LHCN-M2 (cell line): Measurements from ENCODE around the gene TEKT3. TPM values are rescaled to one million over a fixed set of nuclear protein-coding genes. Genes with fewer than 3 reads are reported as not detected.

ENCODE experiments used
- DNase-seq: peaks from one replicate; pipeline ENCODE4 v3.0.0-alpha.2; 2012; ENCODE audit warnings: low read depth
- total RNA-seq: library from RNA; depleted of rRNA; stranded (reverse); fragments of >200 nt; gene quantifications from 2 replicates; pipeline ENCODE4 v1.2.3, GENCODE V29; 2014

The TEKT3 gene
- total RNA-seq, 1 experiment from 2014 or later = not detected

DNA sequence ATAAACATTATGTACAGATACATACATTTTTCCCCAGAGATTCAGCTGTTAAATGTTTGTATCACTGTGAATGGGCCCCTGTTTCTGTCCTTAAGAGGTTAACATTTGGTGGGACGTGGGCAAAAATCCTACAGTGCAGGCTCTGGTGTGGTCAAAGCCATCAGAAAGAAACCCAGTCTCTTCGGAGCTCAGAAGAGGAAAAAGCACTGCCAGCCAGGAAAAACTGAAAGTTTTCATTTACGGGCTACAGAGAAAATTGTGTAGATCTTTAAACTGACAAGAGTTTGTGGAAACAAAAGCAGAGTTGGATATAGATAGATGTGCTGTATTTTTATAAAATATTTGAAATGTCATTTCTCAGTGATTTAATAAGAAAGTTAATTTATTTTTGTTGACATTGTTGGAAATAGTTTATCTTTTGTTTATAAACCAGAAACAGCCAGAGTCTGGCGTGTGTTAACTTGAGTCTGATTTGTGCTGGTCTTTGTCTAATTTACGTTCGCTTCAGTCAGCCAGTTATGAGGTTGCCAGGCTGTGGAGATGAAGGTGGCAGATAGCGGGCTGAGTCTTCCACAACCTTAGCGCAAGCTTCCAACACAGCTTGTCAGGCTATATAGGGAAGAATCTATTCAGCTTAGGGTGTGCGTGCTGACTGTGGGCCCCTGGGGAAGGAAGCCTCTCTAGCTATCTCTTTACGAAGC lies 9.5 kb upstream of the TEKT3 start:
- no peak for DNase-seq

DNA sequence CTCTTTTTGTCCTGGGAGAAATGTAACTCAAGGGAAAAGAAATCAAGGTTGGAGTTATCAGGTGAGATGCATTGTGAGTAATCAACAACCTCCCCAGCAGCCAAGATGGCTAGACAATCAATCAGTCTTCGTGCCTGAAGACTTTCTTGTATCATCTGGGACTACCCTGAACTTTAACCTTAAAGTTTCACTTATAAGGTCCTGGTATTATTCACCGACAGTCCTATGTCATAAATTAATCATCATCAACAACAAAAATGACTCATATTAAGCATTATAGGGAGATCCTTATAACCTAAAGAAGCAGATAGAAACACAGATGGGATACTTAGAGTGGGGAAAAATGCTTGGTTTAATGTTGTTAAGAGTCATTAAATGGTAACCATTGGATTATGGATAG lies 7.7 kb upstream of the TEKT3 start:
- DNase-seq = no peak

DNA sequence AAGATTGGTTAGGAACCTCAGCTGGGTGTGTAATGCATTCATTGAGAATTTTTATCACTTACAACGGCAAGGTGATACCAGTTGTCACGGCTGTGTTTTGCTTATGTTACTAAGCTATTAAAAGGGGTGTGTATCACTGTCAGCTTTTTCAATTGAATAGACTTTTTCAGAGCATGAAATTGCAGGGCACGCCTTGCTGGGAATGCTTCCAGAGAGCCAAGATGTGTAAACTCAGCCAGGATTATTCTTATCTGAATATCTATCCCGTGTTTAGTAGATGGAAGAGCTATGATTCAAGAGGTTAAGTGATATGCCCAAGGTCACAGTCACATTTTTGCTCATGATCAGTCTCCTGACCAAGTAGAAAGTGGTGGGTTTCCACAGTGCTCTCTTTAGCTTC lies 6.6 kb upstream of the TEKT3 start:
- no peak for DNase-seq

DNA sequence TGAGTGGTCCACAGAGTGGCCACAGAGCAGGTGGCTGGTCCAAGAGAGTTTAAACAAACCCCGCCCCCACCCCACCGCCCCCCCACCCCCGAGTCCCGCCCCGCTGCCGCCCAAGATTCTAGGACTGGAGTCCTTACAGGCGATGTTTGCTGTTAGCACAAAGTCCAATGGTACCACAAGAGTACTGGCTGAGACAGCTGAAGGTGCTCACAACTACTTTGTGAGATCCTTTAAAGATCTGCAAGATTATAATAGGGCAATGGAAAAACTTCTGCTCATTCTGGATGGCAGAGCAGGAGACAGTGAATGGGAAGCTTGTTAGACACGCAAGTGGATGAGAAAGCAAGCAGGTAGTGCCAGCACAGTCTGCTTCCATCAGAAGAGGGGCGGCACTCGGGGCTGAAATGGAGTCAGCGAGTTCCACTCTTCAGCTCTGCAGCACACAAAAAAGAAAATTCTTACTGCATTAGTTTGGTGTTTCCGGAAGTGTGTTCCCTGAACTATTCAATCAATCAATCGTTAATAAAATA lies 4.7 kb upstream of the TEKT3 start:
- DNase-seq = no peak

DNA sequence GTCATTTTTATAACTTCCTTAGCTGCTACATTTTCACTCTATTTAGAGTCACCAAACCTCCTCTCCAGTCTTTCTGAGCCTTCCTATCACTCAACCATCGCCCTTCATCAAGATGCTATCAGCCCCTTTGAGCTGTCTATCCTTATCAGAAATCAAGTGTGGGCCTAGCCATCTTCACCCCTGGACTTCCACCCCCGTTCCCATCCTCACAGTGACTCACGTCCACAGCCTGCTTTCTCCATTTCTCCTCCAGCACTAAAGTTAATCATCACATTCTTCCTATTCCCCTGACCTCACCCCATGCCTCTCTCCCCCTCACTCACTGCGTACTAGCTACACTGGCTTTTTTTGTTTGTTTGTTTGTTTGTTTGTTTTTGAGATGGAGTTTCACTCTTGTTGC lies 2.4 kb upstream of the TEKT3 start:
- peak; percentile 38 for DNase-seq

DNA sequence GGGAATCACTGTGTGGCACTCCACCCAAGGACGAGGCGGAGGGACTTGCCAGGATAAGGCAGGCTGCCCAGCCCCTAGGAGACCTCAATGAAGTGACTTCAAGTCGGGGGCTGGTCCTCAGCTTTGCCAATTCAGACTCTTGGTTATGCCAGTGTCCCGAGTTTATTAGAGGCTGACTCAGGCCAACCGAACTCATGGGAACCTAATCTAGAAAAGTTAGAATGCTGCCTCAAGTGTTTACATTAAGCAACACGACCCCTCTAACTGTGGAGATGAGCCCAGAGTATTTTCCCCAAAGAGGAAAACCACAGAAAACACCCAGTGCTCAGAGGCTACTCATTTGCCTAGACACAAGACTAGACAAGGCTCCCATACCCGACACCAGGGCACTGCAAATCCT lies 1.1 kb upstream of the TEKT3 start:
- DNase-seq = no peak

DNA sequence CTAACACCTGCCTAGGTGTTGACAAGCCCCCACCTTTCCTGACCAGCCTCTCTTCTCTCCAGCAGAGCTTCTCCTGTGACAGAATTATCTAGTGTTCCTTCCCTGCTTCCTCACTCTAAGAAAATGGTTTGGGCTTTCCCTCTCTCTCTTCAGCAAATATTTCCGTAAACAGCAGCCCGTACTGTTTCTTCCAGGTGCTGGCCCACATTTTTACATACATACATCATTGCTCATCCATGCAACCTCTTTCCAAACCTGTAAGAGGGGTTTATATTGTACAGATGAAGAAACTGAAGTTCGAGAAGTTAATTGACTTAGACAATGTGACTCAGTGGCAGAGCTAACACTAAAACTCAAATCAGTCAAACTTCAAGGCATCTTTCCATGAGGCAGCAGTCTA lies 569 bp upstream of the TEKT3 start:
- DNase-seq = no peak

DNA sequence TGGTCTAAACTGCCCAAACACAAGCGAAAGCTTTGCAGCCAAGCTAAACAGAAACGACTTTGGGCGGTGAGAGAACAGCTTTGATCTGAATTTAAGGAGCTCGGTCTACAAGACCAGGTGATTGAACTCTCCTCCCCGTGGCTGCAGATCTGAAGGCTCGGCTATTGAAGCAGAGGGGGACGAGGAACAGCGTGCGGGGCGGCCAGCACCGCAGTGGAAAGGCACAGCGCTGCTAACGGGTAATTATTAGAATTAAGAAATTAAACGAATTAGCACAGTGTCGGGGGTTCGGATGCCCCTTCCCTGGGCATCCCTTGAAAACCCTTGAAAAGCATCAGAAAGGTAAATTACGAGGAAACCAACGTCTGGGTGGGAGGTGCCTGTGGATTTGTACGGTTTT lies 431 bp downstream of the TEKT3 start:
- DNase-seq = no peak

DNA sequence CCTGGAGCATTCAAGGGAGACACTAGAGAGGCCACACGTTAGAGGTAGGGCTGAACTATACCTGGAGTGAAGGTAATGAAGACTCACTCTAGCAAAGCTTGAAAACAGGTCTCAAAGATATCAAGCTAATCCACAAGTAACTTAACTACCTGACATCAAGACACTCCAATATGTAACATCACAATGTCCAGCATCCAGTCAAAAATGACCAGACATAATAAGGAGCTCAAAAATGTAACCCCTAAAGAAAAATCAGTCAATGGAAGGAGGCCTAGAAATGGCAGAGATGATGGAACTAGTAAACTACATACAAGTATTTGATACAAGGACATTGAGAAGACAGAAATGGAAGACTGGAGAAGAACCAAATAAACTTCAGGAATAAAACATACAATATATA lies 6.0 kb downstream of the TEKT3 start:
- DNase-seq = no peak

DNA sequence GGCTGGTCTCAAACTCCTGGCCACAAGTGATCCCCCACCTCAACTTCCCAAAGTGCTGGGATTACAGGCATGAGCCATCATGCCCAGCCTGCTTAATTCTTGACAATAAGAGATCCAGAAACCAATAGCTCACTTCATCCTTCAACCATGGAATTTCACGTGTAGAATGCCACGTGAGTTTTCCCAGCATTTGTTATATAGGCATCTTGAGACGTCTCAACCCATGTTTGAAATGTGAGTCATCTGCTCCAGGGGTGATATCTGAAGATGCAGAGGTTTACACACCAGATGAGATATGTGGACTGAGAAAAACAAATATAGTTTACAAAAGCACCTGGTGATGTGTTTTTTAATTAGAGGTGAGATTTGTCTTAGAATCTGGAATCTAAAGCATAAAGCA lies 7.1 kb downstream of the TEKT3 start:
- no peak for DNase-seq

DNA sequence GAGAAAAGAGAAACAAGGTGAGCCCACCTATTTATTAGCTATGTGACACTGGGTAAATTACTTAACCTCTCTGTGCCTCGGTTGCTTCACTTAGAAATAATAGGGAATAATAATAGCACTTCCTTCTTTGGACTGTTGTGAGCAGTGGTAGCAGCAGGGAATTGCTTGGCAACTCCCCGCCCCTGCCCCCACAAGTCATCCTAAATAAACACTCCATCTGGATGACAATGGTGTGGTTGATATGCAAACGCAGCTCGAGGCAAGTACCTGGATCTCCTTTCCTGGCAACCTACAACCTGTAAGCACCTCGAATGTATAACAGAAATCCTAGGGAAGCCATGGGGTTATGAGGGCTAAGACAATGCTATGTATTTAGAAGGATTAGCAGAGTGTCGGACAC lies 9.1 kb downstream of the TEKT3 start:
- DNase-seq = no peak

DNA sequence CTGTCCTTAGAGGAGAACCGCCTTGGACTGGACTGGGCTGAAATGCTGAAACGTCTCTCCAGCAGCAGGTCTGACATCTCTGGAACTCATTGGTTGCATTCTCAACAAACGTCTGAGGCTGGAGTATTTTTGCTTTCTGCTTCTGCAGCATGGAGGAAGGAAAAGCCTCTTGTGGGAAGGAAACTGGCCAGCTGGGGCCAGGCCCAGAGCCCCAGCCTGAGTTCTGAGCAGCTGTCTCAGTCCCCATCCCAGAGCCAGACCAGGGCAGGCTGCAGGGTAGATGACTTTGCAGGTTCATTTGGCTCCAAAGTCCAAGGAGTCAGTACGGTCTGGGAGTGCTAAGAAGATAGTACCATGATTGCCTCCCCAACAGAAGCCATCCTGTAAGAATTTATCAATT lies 18.3 kb downstream of the TEKT3 start:
- no peak for DNase-seq

DNA sequence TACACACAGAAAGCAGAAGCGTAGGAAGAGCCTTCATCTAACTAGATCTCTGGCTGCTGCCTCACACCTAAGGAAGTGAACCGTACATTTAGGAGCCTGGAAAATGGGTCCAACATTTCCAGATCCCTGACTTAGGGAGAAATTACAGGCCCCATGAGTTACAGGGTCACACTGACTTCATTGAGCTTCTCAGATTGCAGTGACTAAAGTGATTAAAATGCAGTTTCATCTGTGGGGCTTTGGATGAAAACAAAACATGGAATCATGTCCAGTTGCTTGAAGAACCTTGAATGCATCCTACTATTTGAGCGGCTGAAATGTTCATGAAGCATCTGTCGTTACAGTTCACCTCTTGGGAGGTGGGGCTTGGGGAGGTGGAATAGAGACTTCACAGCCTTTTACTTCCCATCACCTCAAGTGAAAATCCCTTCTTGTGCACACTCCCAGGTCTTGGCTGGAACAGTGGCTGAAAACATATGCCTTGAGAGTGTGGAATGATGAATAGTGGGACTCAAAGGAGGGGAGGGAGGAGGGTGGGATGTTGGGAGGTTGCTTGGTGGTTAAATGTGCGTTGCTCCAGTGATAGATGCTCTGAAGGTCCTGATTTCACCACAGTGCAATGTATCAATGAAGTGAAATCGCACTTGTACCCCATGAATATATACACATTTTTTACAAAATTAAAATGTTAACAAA lies 19.7 kb downstream of the TEKT3 start:
- peak; percentile 64 for DNase-seq

DNA sequence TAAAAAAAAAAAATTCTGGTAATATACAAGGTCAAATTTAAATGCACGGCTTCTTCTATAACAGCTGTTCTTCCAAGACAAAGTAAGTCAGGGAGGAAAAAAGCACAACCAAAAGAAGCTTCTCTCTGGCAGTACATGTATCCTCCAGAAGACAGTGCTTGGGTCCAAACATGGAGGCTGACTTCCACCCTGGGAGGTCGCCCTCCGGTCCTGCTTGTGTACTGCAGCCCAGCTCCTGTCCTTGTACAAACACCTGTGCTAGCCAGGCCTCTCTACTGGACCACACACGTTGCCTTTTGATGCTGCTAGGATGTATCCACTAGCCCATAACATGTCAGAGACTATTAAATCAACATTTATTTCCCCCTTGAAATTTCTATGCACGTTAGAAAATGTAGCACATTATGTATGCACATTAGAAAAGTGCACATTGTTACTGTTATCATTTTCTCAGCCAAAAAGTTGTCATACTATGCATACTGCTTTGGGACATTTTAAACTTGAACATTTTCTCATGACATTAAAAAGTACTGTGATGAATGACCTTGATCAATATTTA lies 21.9 kb downstream of the TEKT3 start:
- DNase-seq = no peak

DNA sequence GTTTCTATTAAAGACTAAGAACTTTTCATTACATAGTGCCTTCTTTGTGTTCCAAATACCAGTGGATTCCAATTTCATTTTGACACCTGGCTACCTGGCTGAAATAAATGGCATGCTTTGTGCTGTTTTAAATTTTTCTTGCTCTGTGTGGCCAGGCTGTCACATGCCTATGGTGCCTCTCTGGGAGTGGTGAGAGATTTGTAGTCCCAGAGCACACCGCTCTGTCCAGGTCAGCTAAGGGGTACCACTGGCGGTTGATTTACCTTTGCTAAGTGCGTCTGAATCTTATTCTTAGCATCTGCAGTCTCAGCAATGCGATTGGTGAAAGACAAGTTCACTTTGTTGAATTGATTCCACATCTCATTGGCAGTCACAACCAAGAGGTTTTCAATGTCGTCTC lies 29.4 kb downstream of the TEKT3 start:
- DNase-seq = no peak

DNA sequence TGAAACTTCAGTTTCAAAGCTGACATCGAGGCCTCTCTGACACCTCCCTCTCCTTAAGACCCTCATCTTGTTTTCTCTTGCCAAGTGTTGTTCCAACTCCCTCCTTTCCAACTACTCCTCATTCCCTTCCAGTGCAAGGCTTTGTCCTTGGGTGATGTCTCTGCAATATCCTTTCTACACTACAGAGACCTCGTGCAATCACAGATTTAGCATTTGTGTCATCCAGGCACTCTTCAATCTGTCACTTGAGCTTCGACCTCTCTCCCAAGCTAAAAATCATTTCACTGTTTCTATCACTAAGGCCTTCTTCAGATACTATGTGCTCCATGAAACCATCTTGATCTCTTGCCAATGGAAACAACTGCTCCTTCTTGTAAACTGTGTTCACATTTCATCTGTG lies 31.6 kb downstream of the TEKT3 start:
- DNase-seq = no peak

DNA sequence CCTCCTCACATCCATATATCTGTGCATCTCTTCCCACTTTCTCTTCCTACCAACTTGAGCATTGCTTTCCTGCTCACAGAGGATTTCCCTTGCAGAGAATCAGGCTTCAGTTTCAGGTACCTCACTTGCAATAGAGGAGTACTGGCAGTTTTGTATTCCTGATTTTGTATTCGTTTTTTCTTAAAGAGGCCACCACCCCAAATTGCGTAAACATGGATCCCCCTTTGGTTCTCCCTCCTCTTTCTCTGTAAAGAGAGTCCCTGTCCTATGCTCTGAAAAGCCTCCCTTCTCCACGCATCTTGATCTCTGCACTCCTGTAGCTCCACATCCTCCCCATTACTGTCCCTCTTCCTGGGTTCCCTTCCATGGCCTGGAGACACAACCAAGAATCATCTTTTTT lies 32.2 kb downstream of the TEKT3 start:
- no peak for DNase-seq

DNA sequence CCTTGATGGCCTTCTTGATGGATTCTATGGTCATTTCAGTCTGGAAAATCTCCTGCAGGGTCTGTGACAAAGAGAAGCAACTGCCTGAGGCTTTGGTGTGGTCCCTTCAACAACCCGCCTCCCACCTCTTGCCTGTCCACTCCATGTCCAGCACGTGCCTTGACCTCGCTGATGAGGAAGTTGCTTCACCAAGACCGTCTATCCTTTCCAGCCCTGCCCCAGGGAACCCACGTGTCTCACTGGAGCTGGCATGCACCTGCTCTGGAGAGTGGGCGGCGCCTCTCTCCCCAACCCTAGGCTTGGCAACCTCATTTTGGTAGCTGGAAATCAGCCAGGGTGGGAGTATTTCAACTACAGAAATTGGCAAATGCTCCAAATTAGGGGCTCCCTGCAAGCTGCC lies 32.6 kb downstream of the TEKT3 start:
- DNase-seq = no peak

DNA sequence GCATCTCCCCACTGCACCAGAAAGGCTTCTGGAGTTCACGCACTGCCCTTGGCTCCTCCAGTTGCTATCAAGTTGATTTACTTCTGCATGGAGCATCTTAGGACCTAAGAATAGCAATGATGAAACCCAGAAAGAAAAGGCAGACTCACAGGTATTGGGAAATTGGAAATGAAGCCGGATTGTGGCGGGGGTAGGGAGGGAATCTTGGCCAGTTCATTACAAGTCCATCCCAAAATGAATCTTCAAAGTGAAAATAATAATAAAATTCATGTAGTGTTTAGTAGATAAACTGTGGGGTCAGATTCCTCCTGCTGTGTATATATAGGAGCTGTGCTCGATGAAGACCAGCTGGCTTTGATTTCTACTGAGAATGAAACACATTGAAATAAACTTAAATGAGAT lies 33.7 kb downstream of the TEKT3 start:
- DNase-seq = no peak

DNA sequence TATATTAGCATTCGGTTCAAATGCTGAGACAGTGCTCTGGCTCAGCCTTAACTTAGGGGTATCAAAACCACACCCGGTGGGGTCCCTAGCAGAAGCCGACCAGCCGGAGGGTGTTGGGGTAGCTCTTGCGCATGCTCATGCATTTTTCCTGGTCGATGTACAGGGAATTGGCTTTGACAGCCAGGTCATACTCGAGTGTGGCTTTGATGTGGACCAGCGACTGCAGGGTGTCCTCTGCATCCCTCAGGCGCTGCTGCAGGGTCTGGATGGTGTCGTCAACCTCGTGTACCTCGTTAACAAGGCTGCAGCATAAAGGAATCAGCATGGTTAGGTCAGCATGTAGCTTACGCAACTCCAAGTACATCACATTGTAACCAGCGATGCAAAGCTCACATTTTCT lies 37.5 kb downstream of the TEKT3 start:
- DNase-seq = no peak

DNA sequence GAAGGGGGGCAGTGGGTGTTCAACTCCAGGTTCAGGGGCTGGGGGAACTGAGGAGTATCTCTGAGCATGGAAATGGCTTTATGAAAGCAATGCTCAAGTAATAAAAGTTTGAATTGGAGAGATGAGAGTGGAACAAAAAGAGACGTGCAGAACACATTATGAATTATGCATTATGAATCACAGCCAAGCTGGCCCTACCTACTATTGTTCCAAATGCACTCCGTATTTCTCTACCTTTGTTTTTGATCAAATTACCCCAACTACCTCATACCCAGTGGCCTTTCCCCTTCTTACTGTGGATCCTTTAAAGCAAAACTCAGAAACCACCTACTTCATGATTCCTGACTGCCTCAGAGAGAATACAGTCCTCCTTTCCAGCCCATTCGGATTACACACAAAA lies 38.1 kb downstream of the TEKT3 start:
- DNase-seq = no peak

DNA sequence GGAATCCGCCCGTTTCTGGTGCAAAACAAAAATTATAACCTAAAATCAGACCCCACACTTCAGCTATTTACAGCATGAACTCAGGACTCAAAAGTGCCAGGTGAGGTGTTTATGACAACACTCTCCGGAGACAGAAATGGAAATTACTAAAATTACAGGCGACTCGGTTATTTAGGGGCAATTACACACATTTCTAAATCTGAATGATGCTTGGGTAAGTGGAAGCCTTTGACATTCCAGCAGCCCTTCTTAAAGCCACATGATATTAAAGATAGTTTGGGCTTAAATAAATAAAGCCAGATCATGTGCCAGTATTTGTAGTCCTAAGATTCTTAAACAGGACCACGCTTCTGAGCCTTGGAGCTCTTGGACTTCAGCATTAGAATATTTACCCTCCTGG lies 39.6 kb downstream of the TEKT3 start:
- DNase-seq = no peak

DNA sequence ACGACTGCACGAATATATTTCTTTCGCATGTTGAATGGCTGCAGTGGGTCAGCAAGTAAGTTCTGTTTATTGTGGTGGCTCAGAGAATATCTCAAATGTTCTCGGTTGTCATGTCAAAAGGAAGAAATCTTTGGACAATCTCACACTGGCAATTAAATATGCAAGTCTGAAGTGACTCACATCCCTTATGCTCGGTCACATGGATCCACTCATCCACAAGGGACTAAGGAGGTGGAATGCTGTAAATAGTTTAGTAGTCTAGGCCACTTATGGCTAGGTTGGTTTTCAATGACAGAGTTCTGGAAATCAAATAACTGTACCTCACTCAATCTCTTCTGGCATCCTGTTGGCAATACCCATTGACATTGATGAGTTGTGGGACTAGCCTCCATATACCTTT lies 43.2 kb downstream of the TEKT3 start:
- DNase-seq = peak; percentile 65
